GM21529 (cell line): ENCODE results near the gene UGT3A1.

Experiments
- ATAC-seq: cut with Tn5 transposase; IDR thresholded peaks from one replicate; pipeline ENCODE4 v1.9.1; 2021; ENCODE audit not compliant: unreplicated experiment

UGT3A1 gene

GRCh38 chr5:35920890-35921289 lies 70.3 kb downstream of the UGT3A1 start:
- no peak for ATAC-seq

- ATAC-seq = no peak
These were observed 72.0 kb downstream of the UGT3A1 start for GRCh38 chr5:35919191-35919590.

GRCh38 chr5:35908814-35909213 lies 82.4 kb downstream of the UGT3A1 start:
- no peak for ATAC-seq

GRCh38 chr5:35908228-35908627 lies 83.0 kb downstream of the UGT3A1 start:
- ATAC-seq = no peak

- ATAC-seq = peak; percentile 59
These were observed 86.6 kb downstream of the UGT3A1 start for GRCh38 chr5:35904443-35905132.

- ATAC-seq = no peak
These were observed 87.5 kb downstream of the UGT3A1 start for GRCh38 chr5:35903631-35904203.

- peak; percentile 68 for ATAC-seq
These were observed 89.0 kb downstream of the UGT3A1 start for GRCh38 chr5:35902046-35902672.
